Stimulated activated CD4-positive, alpha-beta T cell treated with anti-CD3 and anti-CD28 coated beads, TNF-alpha, amount 100 ng/mL, for 1 hour (primary cell): ENCODE measurements around the gene OPN1MW.
A peak's percentile ranks its signal among the peaks of the same experiment; 100 is the strongest.
"Not testable (repeated sequence)": the region's sequence is repeated elsewhere in the genome, so short reads cannot be mapped to it uniquely, and the experiment has no call there.

Source experiments
- DNase-seq, 3 donors: peaks; one replicate each; pipeline ENCODE4 v3.0.0-alpha.2; 2020; ENCODE audit warnings: low read depth in 3 of 3, low spot score in 1 of 3

Gene OPN1MW

GRCh38 chrX:154182296-154182695 lies at the start of gene OPN1MW:
Gene OPN1MW (plus strand): TSS chrX:154182596. CDS start chrX:154182678, 82 bp downstream.
- DNase-seq = not testable (repeated sequence)

GRCh38 chrX:154135458-154136229 lies 46.8 kb upstream of the OPN1MW start:
- DNase-seq = no peak

- DNase-seq = peak; percentile 32 to 57 (median 41)
Measured at GRCh38 chrX:154136627-154137161, 45.7 kb upstream of the OPN1MW start.

- no peak for DNase-seq
Measured at GRCh38 chrX:154138857-154139256, 43.5 kb upstream of the OPN1MW start.

GRCh38 chrX:154140206-154140605 lies 42.2 kb upstream of the OPN1MW start:
- no peak for DNase-seq

- DNase-seq = no peak
Measured at GRCh38 chrX:154140742-154141141, 41.7 kb upstream of the OPN1MW start.

GRCh38 chrX:154142386-154142785 lies 40.0 kb upstream of the OPN1MW start:
- no peak for DNase-seq

GRCh38 chrX:154142950-154143745 lies 39.2 kb upstream of the OPN1MW start:
- DNase-seq = no peak

GRCh38 chrX:154144010-154144409 lies 38.4 kb upstream of the OPN1MW start, which contains the start of gene OPN1LW:
Gene OPN1LW (plus strand): TSS chrX:154144243. CDS start chrX:154144284, 41 bp downstream.
- not testable (repeated sequence) for DNase-seq

- not testable (repeated sequence) for DNase-seq
Measured at GRCh38 chrX:154151030-154151429, 31.4 kb upstream of the OPN1MW start.

GRCh38 chrX:154156221-154156620 lies 26.2 kb upstream of the OPN1MW start:
- DNase-seq = not testable (repeated sequence)

GRCh38 chrX:154157207-154157606 lies 25.2 kb upstream of the OPN1MW start:
- DNase-seq = not testable (repeated sequence)

GRCh38 chrX:154159345-154159744 lies 23.1 kb upstream of the OPN1MW start:
- not testable (repeated sequence) for DNase-seq

GRCh38 chrX:154164902-154165301 lies 17.5 kb upstream of the OPN1MW start:
- DNase-seq = not testable (repeated sequence)

- not testable (repeated sequence) for DNase-seq
Measured at GRCh38 chrX:154168384-154168783, 14.0 kb upstream of the OPN1MW start.

- not testable (repeated sequence) for DNase-seq
Measured at GRCh38 chrX:154172535-154172943, 9.9 kb upstream of the OPN1MW start.

- not testable (repeated sequence) for DNase-seq
Measured at GRCh38 chrX:154174356-154174755, 8.0 kb upstream of the OPN1MW start.

GRCh38 chrX:154183794-154184193 lies 1.4 kb downstream of the OPN1MW start:
- DNase-seq = not testable (repeated sequence)

- DNase-seq = not testable (repeated sequence)
Measured at GRCh38 chrX:154192846-154193245, 10.4 kb downstream of the OPN1MW start.

- DNase-seq = not testable (repeated sequence)
Measured at GRCh38 chrX:154194316-154194715, 11.9 kb downstream of the OPN1MW start.

- DNase-seq = not testable (repeated sequence)
Measured at GRCh38 chrX:154196466-154196865, 14.1 kb downstream of the OPN1MW start.
